Measurements from ENCODE around the gene VIP. TPM values are rescaled to one million over a fixed set of nuclear protein-coding genes. Genes with fewer than 3 reads are reported as not detected.

Gene VIP
- total RNA-seq, 2 donors from 2014 or later, result not detected

GRCh38 chr6:152745509-152746171, 5.0 kb upstream of the VIP start:
- Mint-ChIP-seq H3K4me3 (no peak overlapping the region), H3K36me3 (ENCODE audit: low read depth) (no peaks in the 10 kb centered on the region), H3K4me1 (no peaks in the 10 kb centered on the region), H3K27ac (no peak overlapping the region), H3K27me3 (peaks cover 15% of the 10 kb centered on the region)
- DNase-seq (no peak), ATAC-seq (no peak)
- H3K9me3 ChIP-seq (ENCODE audit: control insufficient read depth, low read length, poor library complexity, severe bottlenecking), result no peaks in the 10 kb centered on the region

- Mint-ChIP-seq H3K27me3 (peaks cover 15% of the 10 kb centered on the region), H3K4me3 (no peak overlapping the region), H3K27ac (no peak overlapping the region), H3K36me3 (ENCODE audit: low read depth) (no peaks in the 10 kb centered on the region), H3K4me1 (no peaks in the 10 kb centered on the region)
- no peak for DNase-seq
- no peaks in the 10 kb centered on the region for H3K9me3 ChIP-seq (ENCODE audit: control insufficient read depth, low read length, poor library complexity, severe bottlenecking)
- ATAC-seq, result no peak
These were observed 4.4 kb upstream of the VIP start for GRCh38 chr6:152746172-152746553.

GRCh38 chr6:152748843-152749242, 1.8 kb upstream of the VIP start:
- H3K36me3 Mint-ChIP-seq (ENCODE audit: low read depth), result no peaks in the 10 kb centered on the region
- H3K27ac Mint-ChIP-seq, result no peak overlapping the region
- no peaks in the 10 kb centered on the region for H3K9me3 ChIP-seq (ENCODE audit: control insufficient read depth, low read length, poor library complexity, severe bottlenecking)
- no peaks in the 10 kb centered on the region for H3K4me1 Mint-ChIP-seq
- peaks cover 15% of the 10 kb centered on the region for H3K27me3 Mint-ChIP-seq
- ATAC-seq (no peak), DNase-seq (no peak)
- H3K4me3 Mint-ChIP-seq, result no peak overlapping the region

GRCh38 chr6:152749336-152749735, 1.3 kb upstream of the VIP start:
- no peak for ATAC-seq

GRCh38 chr6:152765331-152765730, 14.7 kb downstream of the VIP start:
- ATAC-seq, result no peak
- H3K27me3 Mint-ChIP-seq, result no peaks in the 10 kb centered on the region
- no peaks in the 10 kb centered on the region for H3K9me3 ChIP-seq (ENCODE audit: control insufficient read depth, low read length, poor library complexity, severe bottlenecking)
- no peak overlapping the region for H3K4me3 Mint-ChIP-seq
- no peaks in the 10 kb centered on the region for H3K36me3 Mint-ChIP-seq (ENCODE audit: low read depth)
- no peak for DNase-seq
- no peak overlapping the region for H3K27ac Mint-ChIP-seq
- no peaks in the 10 kb centered on the region for H3K4me1 Mint-ChIP-seq

More at GRCh38 chr6:152749336-152749735, 1.3 kb upstream of the VIP start:
- Mint-ChIP-seq H3K4me3 (no peak overlapping the region), H3K36me3 (ENCODE audit: low read depth) (no peaks in the 10 kb centered on the region), H3K27ac (no peak overlapping the region), H3K27me3 (peaks cover 11% of the 10 kb centered on the region), H3K4me1 (no peaks in the 10 kb centered on the region)
- DNase-seq, result no peak
- H3K9me3 ChIP-seq (ENCODE audit: control insufficient read depth, low read length, poor library complexity, severe bottlenecking), result no peaks in the 10 kb centered on the region

- Mint-ChIP-seq H3K27ac (no peak overlapping the region), H3K4me1 (no peaks in the 10 kb centered on the region), H3K27me3 (no peaks in the 10 kb centered on the region), H3K36me3 (ENCODE audit: low read depth) (no peaks in the 10 kb centered on the region), H3K4me3 (no peak overlapping the region)
- no peaks in the 10 kb centered on the region for H3K9me3 ChIP-seq (ENCODE audit: control insufficient read depth, low read length, poor library complexity, severe bottlenecking)
- ATAC-seq (no peak), DNase-seq (no peak)
These were observed 18.6 kb downstream of the VIP start for GRCh38 chr6:152769159-152769558.

GRCh38 chr6:152769993-152770392, 19.4 kb downstream of the VIP start:
- Mint-ChIP-seq H3K4me1 (no peaks in the 10 kb centered on the region), H3K27me3 (no peaks in the 10 kb centered on the region), H3K4me3 (no peak overlapping the region), H3K27ac (no peak overlapping the region), H3K36me3 (ENCODE audit: low read depth) (no peaks in the 10 kb centered on the region)
- no peak for DNase-seq
- no peaks in the 10 kb centered on the region for H3K9me3 ChIP-seq (ENCODE audit: control insufficient read depth, low read length, poor library complexity, severe bottlenecking)
- no peak for ATAC-seq

GRCh38 chr6:152771061-152771687, 20.6 kb downstream of the VIP start:
- no peaks in the 10 kb centered on the region for H3K27me3 Mint-ChIP-seq
- DNase-seq (no peak), ATAC-seq (no peak)
- no peak overlapping the region for H3K27ac Mint-ChIP-seq
- H3K36me3 Mint-ChIP-seq (ENCODE audit: low read depth), result no peaks in the 10 kb centered on the region
- H3K9me3 ChIP-seq (ENCODE audit: control insufficient read depth, low read length, poor library complexity, severe bottlenecking), result no peaks in the 10 kb centered on the region
- no peak overlapping the region for H3K4me3 Mint-ChIP-seq
- no peaks in the 10 kb centered on the region for H3K4me1 Mint-ChIP-seq

- Mint-ChIP-seq H3K36me3 (ENCODE audit: low read depth) (no peaks in the 10 kb centered on the region), H3K27me3 (no peaks in the 10 kb centered on the region), H3K4me3 (no peak overlapping the region), H3K4me1 (no peaks in the 10 kb centered on the region), H3K27ac (no peak overlapping the region)
- ATAC-seq (no peak), DNase-seq (no peak)
- H3K9me3 ChIP-seq (ENCODE audit: control insufficient read depth, low read length, poor library complexity, severe bottlenecking), result no peaks in the 10 kb centered on the region
These were observed 24.8 kb downstream of the VIP start for GRCh38 chr6:152775428-152775827.

GRCh38 chr6:152776833-152777232, 26.2 kb downstream of the VIP start:
- Mint-ChIP-seq H3K27me3 (no peaks in the 10 kb centered on the region), H3K27ac (no peak overlapping the region), H3K4me1 (no peaks in the 10 kb centered on the region), H3K4me3 (no peak overlapping the region), H3K36me3 (ENCODE audit: low read depth) (no peaks in the 10 kb centered on the region)
- DNase-seq (no peak), ATAC-seq (no peak)
- no peaks in the 10 kb centered on the region for H3K9me3 ChIP-seq (ENCODE audit: control insufficient read depth, low read length, poor library complexity, severe bottlenecking)

GRCh38 chr6:152783217-152783878, 32.8 kb downstream of the VIP start:
- H3K9me3 ChIP-seq (ENCODE audit: control insufficient read depth, low read length, poor library complexity, severe bottlenecking), result no peaks in the 10 kb centered on the region
- ATAC-seq (no peak), DNase-seq (no peak)
- Mint-ChIP-seq H3K4me1 (no peaks in the 10 kb centered on the region), H3K4me3 (no peak overlapping the region), H3K27ac (no peak overlapping the region), H3K27me3 (no peaks in the 10 kb centered on the region), H3K36me3 (ENCODE audit: low read depth) (no peaks in the 10 kb centered on the region)

GRCh38 chr6:152794696-152795095, 44.1 kb downstream of the VIP start:
- Mint-ChIP-seq H3K27ac (no peak overlapping the region), H3K27me3 (peaks cover 27% of the 10 kb centered on the region), H3K4me3 (no peak overlapping the region), H3K4me1 (no peaks in the 10 kb centered on the region), H3K36me3 (ENCODE audit: low read depth) (no peaks in the 10 kb centered on the region)
- DNase-seq, result no peak
- H3K9me3 ChIP-seq (ENCODE audit: control insufficient read depth, low read length, poor library complexity, severe bottlenecking), result no peaks in the 10 kb centered on the region
- no peak for ATAC-seq

GRCh38 chr6:152804150-152804549, 53.6 kb downstream of the VIP start:
- Mint-ChIP-seq H3K4me3 (no peak overlapping the region), H3K27ac (no peak overlapping the region), H3K27me3 (peaks cover 11% of the 10 kb centered on the region), H3K4me1 (no peaks in the 10 kb centered on the region), H3K36me3 (ENCODE audit: low read depth) (no peaks in the 10 kb centered on the region)
- ATAC-seq (no peak), DNase-seq (no peak)
- H3K9me3 ChIP-seq (ENCODE audit: control insufficient read depth, low read length, poor library complexity, severe bottlenecking), result no peaks in the 10 kb centered on the region

All from T-helper 17 cell (primary cell).